Measurements from ENCODE around the gene WRNIP1. TPM values are rescaled to one million over a fixed set of nuclear protein-coding genes. Genes with fewer than 3 reads are reported as not detected.

Gene WRNIP1
- total and polyA plus RNA-seq, 2 of the 13 experiments (the other 11 are each of a cell fraction or from before 2014, with no cell fraction given) = 77.7 to 90.3 TPM

GRCh38 chr6:2765896-2766766 lies 938 bp downstream of the WRNIP1 start (continued):
- TF ChIP-seq ZBTB40 (IDR thresholded peaks at IDR 0.05) (no peak), ZBTB40 (CRISPR knock-in tag; IDR thresholded peaks at IDR 0.05) (no peak; the same call in 1 of the 2 replicates), MZF1 (CRISPR knock-in tag; IDR thresholded peaks at IDR 0.05; ENCODE audit: borderline replicate concordance) (no peak), ZSCAN25 (CRISPR knock-in tag; IDR thresholded peaks at IDR 0.05) (peak; percentile 41; the same call in 1 of the 2 replicates), ZNF709 (CRISPR knock-in tag; IDR thresholded peaks at IDR 0.05) (peak; percentile 62; the same call in 1 of the 2 replicates), ZNF775 (CRISPR knock-in tag; IDR thresholded peaks at IDR 0.05; ENCODE audit: borderline replicate concordance) (no peak), PATZ1 (CRISPR knock-in tag; IDR thresholded peaks at IDR 0.05) (peak; percentile 66), ZNF580 (CRISPR knock-in tag; IDR thresholded peaks at IDR 0.05; ENCODE audit: borderline replicate concordance, low read depth) (no peak), MXI1 (IDR thresholded peaks at IDR 0.05; ENCODE audit: borderline replicate concordance, low read depth, low read length) (peak; percentile 35; the same call in 2 of the 3 replicates), THAP9 (CRISPR knock-in tag; IDR thresholded peaks at IDR 0.05; ENCODE audit: borderline replicate concordance) (no peak; the same call in 1 of the 2 replicates), ZNF225 (CRISPR knock-in tag; IDR thresholded peaks at IDR 0.05) (peak; percentile 85), ZNF550 (CRISPR knock-in tag; IDR thresholded peaks at IDR 0.05; ENCODE audit: borderline replicate concordance) (0 out of 2 replicates have a peak, but pooled peaks have one; percentile 58), JUND (CRISPR knock-in tag; IDR thresholded peaks at IDR 0.05) (no peak), HDAC2 (CRISPR knock-in tag; IDR thresholded peaks at IDR 0.05) (no peak)

All from HepG2 (cell line).